ENCODE measurements around the gene ATP10B. TPM values are rescaled to one million over a fixed set of nuclear protein-coding genes. Genes with fewer than 3 reads are reported as not detected.

The ATP10B gene
- total and polyA plus RNA-seq, 2 of the 13 experiments (the other 11 are each of a cell fraction or from before 2014, with no cell fraction given): not detected

DNA sequence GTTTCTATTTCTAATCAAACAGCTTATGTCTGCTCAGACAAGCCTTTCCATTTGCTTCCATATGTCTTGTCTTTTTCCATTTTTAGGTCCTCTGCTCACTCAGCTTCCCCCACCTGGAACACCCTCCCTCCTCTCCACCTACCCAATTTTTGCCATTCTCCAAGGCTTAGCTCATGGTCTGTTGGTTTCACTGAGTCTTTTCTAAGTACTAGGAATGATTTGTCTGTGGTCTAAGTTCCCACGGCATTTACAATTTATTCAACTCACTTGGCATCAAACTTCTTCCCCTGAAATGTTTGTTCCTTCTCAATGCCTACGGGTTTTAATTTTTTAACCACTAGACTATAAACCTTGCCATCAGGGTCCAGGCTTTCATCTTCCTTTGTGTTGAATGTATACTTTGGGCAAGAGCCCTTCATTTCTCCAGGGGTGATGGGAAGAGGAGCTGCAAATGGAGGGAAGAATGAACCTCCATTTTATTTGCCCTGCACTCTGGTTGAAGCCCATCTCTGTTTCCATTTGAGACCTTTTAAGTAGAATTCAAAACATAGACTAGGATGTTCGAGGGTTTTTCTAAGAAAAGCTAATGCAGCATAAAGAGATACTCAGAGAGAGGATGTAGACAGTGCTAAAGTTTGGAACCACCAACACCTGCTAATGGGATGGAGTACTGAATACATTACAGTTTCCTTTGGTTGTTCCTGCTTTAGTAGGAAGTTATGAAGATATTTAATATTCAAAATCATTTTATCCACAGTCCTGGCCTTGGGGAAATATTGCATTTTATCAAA, 326.3 kb downstream of the ATP10B start (continued):
- TF ChIP-seq, protein P1, sequence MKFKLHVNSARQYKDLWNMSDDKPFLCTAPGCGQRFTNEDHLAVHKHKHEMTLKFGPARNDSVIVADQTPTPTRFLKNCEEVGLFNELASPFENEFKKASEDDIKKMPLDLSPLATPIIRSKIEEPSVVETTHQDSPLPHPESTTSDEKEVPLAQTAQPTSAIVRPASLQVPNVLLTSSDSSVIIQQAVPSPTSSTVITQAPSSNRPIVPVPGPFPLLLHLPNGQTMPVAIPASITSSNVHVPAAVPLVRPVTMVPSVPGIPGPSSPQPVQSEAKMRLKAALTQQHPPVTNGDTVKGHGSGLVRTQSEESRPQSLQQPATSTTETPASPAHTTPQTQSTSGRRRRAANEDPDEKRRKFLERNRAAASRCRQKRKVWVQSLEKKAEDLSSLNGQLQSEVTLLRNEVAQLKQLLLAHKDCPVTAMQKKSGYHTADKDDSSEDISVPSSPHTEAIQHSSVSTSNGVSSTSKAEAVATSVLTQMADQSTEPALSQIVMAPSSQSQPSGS (CRISPR knock-in tag; IDR thresholded peaks at IDR 0.05): no peak
- no peak for TF ChIP-seq MTF1 (CRISPR knock-in tag; IDR thresholded peaks at IDR 0.05)
- TF ChIP-seq TFDP2 (CRISPR knock-in tag; IDR thresholded peaks at IDR 0.05): no peak

DNA sequence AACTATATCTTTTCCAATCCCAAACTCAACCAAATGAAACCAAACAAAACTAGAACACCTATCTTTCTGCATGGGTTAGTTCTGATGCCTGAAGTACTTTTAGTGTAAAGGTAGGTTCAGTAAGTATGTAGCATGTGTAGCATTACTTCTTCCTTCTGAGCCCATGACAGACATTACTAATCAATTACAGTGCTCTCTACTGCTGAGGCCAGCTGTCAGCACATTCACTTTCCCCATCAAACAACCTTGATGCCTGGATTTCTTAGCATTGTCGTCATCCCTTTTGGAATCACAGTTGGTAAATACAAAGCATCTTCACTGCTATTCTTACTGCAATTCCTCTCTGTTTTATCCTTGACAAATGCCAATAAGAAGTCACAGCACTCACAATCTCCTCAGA, 327.2 kb downstream of the ATP10B start:
- Histone ChIP-seq H3K9me3 (ENCODE audit: low read length) (no peaks in the 10 kb centered on the region), H3K9ac (ENCODE audit: insufficient read depth, low read depth, low read length) (no peak overlapping the region), H3K4me1 (ENCODE audit: insufficient read depth, low read length) (peaks cover 7% of the 10 kb centered on the region; the same call in 1 of the 2 replicates), H2AFZ (ENCODE audit: low read length) (no peak overlapping the region), H3K4me2 (ENCODE audit: low read depth, low read length) (no peak overlapping the region), H3K36me3 (replicated peaks in 1 of 2; ENCODE audit: control insufficient read depth in 1 of 2, insufficient read depth in 2 of 2, low read length in 2 of 2) (no peaks in the 10 kb centered on the region), H4K20me1 (ENCODE audit: insufficient read depth, low read length) (no peaks in the 10 kb centered on the region), H3K27me3 (ENCODE audit: control insufficient read depth in 1 of 2, insufficient read depth in 2 of 2, low read length in 2 of 2) (peaks cover 0 to 3% of the 10 kb centered on the region in 2 experiments; a peak in 1 of 5 replicates), H3K4me3 (replicated peaks in 1 of 3; ENCODE audit: insufficient read depth in 1 of 3, low read depth in 2 of 3, low read length in 3 of 3) (no peak overlapping the region), H3K79me2 (ENCODE audit: insufficient read depth, low read length) (no peaks in the 10 kb centered on the region), H3K27ac (ENCODE audit: extremely low read length, insufficient read depth, low read length) (no peak overlapping the region)
- ChIA-PET CTCF (ENCODE audit: low intra/inter-chr PET ratio, low total read pairs) (no interaction called here), POLR2A (no interaction called here)
- no peak for ATAC-seq
- DNase-seq (ENCODE audit: low spot score): no peak
- BruUV-seq (replicated peaks): no TSS peak
- in situ Hi-C loops (cut with HindIII; ENCODE audit: extremely low pct_ligation_motif_present, low pct_unique_long_range_greater_than_20kb) (loop anchor here (25.0 kb wide), 1 partner anchor 262 kb away; no protein-coding TSS in a partner anchor), intact Hi-C loops (cut with micrococcal nuclease; ENCODE audit: unreplicated experiment) (no loop called here)
- TF ChIP-seq PRDM10 (CRISPR knock-in tag; IDR thresholded peaks at IDR 0.05; ENCODE audit: low read depth) (no peak), CCAR2 (optimal IDR thresholded peaks at IDR 0.05; ENCODE audit: low read depth, low read length) (no peak), MAFK (conservative IDR thresholded peaks at IDR 0.05 in 1 of 2, IDR thresholded peaks at IDR 0.05 in 1 of 2; ENCODE audit: low read length in 2 of 2) (peak in 1 of 2 experiments; percentile 33; a peak in 1 of 4 replicates), MAFF (IDR thresholded peaks at IDR 0.05; ENCODE audit: low read depth, low read length) (0 out of 2 replicates have a peak, but pooled peaks have one; percentile 25), MEIS2 (CRISPR knock-in tag; IDR thresholded peaks at IDR 0.05) (no peak), ZKSCAN8 (CRISPR knock-in tag; IDR thresholded peaks at IDR 0.05; ENCODE audit: borderline replicate concordance) (no peak)
- FAIRE-seq: no peak
- WGBS (ENCODE audit: low lambda C conversion rate): 0% methylated on average over 1 of the region's 1 CpG
